ENCODE data around the gene IL16. TPM values are rescaled to one million over a fixed set of nuclear protein-coding genes. Genes with fewer than 3 reads are reported as not detected.

The IL16 gene
- polyA plus RNA-seq, 3 donors, result 2.4 to 12.6 (median 9.3) TPM

DNA sequence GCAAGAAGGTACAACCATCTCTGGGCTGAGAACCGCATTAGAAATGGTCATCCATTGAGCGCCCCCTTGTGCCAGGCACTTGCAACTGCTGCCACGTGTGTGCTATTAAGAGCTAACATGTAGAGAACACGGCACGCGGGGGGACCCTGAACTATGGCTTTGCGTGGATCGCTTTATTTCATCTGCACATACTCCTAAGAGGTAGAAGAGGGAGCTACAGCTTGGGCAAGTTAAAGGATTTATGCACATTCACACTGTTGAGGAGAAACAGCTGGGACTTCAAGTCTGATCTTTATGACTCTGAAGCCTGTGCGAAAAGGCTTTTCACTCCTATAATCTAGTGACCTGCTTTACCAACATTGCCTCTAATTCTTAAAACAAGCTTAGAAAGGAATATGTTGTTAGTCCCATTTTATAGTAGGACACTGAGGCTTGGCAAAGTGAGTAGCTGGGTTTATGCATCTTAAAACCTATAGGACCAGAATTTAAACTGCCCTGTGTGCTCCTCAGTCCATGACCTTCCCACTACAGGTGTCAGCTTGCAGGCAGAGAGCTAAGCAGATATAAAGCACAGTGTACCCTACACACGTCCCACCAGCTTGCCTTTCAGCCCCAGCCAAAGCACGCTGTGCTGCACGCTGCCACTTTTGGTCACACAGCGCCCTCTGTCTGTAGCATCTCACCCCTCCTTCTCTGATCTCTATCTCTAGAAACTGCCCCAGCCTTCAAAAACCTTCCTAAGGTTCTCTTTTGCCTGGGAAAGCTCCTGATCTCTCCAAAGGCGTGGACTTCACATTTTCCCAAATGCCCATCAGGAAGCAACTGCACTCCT, 69.5 kb downstream of the IL16 start:
- no peak overlapping the region for H3K27ac ChIP-seq (ENCODE audit: low read depth, low read length)
- WGBS, 3 donors, result 5 to 8% (median 5%) methylated on average over 14 of the region's 14 CpGs

DNA sequence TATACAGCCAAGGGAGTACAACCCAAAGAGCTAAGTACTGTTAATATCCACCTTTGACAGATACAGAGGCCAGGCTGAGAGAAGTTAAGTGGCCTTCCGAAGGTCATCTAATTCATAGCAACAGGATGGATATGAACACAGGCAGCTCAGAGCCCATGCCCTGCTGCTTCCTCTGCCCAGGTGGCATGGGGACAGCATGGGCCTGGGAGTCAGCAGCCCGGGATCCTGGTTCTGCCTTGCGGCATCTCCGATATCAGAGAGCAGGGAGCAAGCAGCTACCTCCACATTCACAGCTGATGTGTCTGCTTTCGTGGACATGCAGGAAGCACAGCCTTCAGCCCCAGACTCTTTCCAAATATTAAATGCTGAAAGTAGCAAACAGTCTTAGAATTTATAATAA, 71.7 kb downstream of the IL16 start:
- H3K27ac ChIP-seq (ENCODE audit: low read depth, low read length), result no peak overlapping the region
- WGBS, 3 donors, result 88 to 95% (median 93%) methylated on average over 5 of the region's 5 CpGs

DNA sequence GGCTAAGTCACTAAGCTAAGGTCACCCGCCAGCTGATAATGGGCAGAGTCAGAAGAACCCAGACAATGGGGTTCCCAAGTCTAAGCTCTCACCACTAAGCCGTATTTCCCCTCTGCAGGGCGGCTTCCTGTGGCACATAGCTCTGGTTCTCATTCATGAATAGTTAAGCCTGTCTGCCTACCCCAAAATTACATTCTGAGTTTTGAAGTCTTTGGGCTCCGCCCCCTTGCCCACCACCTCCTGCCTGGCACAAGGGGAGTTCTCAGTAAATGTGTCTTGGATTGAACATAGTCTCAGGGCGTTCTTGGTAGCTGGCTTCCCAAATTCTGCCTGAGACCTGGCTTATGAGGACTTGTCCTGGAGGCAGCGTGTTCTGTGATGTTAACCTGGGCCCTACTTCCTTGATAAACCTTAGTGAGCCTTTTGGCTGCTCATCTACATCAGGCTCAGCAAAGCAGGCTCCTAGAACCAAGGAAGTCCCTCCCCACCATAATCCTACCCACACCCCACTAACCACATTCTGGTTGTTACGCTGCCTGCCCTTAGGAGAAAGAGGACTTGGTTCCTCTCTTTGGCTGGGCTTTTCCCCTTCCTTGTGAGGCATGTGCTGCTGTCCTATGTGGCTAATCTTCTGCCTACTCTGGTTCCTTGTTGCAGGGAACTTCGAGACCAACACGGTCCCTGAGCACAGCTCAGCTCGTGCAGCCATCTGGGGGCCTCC, 72.4 kb downstream of the IL16 start:
- no peak overlapping the region for H3K27ac ChIP-seq (ENCODE audit: low read depth, low read length)
- WGBS, 3 donors, result 73 to 90% (median 79%) methylated on average over 10 of the region's 10 CpGs

DNA sequence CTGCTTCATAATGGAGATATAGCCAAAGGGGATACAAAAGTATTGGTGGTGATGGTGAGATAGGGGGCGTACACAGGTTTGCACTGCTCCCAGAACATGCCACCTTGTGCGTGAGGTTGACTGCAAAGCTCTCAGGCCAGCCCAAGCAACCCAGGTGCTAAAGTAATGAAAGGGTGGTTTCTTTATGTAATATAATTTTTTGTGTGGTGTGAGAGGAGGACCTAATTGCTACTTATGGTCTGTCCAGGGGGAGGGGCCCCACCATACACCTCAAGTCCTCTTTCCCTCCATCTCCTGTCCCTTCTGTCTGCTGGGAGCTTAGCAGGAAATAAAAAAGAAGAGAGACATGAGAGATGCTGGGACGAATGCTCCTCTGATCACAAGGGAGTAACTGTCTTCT, 73.5 kb downstream of the IL16 start:
- WGBS, 3 donors, result 76 to 89% (median 88%) methylated on average over 3 of the region's 3 CpGs
- H3K27ac ChIP-seq (ENCODE audit: low read depth, low read length), result no peak overlapping the region

DNA sequence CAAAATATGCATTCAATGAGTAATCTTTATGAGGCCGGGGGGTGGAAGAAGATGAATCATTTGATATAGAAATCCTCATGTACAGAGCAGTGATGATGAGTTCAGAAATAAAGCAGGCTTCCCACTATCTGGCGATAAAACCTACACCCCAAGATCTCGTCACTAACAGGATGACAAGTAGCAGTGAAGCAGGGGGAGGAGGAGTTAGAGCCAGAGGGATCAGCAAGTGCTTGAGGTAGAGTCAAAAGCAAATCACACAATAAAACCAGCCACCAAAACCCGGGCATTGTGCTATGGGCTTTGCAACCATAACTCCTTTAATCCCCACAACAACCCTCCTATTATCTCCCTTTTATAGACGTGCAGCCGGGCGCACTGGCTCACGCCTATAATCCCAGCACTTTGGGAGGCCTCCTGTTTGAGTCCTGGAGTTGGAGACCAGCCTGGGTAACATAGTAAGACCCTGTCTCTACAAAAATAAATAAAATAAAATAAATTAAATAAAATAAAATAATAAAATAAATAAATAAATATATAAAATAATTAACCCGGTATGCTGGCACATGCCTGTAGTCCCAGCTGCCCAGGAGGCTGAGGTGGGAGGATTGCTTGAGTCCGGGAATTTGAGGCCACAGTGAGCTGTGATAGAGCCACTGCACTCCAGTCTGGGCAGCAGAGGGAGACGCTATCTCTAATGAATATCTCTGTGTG, 74.3 kb downstream of the IL16 start:
- H3K27ac ChIP-seq (ENCODE audit: low read depth, low read length), result no peak overlapping the region
- 91 to 94% (median 92%) methylated on average over 11 of the region's 11 CpGs for WGBS, 3 donors

DNA sequence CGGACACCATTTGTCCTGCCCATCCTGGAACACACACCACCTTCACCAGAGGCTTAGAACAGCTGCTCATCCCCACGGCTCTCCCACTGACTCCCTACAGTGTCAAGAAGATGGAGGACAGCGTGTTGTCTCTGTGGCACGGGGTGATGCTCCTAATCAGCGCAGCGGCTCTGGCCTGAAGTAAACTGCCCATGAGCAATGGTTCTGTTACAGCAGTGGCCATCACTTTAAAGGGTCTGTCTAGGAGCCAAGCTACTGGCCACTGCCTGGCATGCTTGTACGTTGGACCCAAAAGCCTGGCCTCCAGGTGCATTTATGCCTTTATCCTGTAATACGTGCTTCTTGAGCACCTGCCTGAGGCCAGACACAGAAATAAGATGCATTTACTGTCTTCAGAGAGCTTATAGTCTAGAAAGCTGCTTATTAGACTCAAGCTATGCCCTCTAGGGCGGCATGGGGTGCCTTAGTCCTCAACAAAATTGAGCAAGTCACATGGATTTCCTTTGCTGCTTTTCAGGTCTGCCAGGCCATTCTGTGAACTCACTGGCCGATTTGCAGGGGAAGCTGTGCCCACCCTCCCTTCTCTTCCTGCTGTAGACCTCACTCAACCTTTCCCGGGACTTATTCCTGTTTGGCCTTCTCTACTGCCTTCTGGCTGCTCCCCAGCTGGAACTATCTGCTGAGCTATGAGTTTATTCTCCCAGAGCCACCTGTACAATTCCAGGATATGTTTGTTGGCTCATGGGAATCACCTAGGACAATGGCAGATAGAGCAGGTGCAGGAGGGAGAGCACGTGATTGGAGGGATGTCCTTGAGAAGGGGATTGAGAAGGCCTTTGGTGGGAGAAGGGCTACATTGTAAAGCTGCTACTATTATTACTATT, 75.3 kb downstream of the IL16 start:
- WGBS, 3 donors, result 78 to 82% (median 79%) methylated on average over 12 of the region's 12 CpGs

DNA sequence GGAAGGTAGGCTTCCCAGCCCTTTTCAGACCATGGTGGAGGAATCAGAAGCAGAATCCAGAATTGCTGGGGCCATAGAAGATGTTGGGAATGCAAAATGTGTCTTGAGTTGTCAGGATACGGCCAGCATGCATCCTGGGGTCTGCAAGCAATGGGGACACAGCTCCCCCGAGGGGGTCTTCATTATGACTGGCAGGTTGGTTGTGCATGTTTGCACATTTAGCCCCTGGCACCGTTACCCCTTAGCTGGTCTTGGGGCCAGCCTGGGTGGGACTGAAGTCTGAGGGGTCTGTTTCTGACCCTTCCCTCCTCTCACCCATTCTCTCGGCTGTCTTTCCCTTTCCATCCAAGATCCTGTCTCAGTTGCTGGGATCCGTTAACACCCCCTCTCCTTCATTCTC, 76.5 kb downstream of the IL16 start:
- 87 to 97% (median 92%) methylated on average over 5 of the region's 5 CpGs for WGBS, 3 donors
- no peak overlapping the region for H3K27ac ChIP-seq (ENCODE audit: low read depth, low read length)

More for the DNA sequence above, 75.3 kb downstream of the IL16 start:
- H3K27ac ChIP-seq (ENCODE audit: low read depth, low read length), result no peak overlapping the region

DNA sequence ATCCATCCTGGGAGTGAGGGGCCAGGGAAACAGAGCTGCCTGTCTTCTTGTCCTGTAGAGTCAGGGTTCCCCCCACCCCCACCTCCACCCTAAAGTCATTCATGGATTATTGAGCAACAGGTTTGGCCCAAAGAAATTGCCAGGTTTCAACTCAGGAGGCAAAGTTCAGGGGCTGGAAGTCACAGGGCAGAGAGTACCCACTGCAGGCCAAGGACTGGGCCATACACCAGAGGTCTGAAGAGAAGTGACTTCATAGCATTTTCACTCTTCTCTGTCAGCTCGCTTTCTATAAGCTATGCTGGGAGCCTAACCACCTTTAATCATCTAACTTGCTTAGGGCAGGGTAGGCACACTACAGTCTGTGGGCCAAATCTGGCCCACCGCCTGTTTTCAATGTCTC, 77.2 kb downstream of the IL16 start:
- 92 to 97% (median 93%) methylated on average over 2 of the region's 2 CpGs for WGBS, 3 donors
- H3K27ac ChIP-seq (ENCODE audit: low read depth, low read length), result no peak overlapping the region

DNA sequence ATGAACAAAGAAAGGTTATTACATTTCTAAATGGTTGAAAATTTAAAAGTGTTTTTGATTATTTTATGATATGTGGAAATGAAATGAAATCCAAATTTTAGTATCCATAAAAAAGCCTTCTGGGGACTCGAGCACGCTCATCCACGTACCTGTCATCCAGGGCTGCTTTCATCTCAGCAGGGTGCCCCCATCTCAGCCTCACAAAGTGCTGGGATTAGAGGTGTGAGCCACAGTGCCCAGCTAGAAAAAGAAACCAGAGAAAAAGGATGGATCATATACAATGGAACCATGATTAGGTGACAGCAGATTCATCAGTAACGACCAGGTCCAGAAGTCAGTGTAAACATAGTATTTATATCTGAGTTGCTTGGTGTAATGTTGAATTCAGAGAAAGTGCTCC, 77.6 kb downstream of the IL16 start:
- 76 to 96% (median 94%) methylated on average over 4 of the region's 4 CpGs for WGBS, 3 donors

DNA sequence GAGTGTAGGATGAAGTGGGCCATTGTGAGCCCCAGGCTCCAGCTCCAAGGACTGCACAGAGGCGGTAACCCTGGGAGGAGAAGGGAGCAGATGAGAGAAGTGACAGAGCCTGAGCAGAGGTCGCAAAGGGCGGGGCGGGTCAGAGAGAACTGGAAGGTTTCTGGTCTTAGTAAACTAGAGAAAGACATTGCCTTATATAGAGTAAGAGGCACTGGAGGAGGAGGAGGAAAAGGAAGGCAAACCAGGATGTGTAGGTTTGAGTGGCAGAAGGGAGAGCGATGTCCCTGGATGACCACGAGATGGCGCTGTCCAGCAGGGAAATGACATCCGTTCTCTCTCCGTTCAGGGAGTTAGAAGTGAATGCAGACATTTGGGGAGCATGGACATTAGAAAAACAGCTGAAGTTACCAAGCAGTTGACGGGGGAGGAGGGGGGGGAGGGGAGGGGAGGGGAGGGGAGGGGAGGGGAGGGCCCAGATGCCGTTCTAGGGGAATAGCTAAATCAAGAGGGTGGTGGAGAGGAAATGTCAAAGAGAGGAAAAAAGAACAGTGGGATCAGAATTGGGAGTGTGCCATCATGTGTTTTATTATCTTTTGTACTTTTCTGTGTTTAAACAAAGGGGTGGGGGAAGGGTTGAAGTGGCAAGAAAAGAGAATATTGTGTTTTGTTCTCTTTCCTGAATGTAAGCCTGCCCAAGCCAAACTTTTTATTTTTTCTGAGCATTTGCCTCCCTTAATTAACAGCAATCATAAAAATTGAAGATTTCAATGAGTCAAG, 78.4 kb downstream of the IL16 start:
- H3K27ac ChIP-seq (ENCODE audit: low read depth, low read length), result no peak overlapping the region
- 11 to 17% (median 12%) methylated on average over 10 to 11 of the region's 11 CpGs for WGBS, 3 donors

More for the DNA sequence above, 77.6 kb downstream of the IL16 start:
- H3K27ac ChIP-seq (ENCODE audit: low read depth, low read length), result no peak overlapping the region

DNA sequence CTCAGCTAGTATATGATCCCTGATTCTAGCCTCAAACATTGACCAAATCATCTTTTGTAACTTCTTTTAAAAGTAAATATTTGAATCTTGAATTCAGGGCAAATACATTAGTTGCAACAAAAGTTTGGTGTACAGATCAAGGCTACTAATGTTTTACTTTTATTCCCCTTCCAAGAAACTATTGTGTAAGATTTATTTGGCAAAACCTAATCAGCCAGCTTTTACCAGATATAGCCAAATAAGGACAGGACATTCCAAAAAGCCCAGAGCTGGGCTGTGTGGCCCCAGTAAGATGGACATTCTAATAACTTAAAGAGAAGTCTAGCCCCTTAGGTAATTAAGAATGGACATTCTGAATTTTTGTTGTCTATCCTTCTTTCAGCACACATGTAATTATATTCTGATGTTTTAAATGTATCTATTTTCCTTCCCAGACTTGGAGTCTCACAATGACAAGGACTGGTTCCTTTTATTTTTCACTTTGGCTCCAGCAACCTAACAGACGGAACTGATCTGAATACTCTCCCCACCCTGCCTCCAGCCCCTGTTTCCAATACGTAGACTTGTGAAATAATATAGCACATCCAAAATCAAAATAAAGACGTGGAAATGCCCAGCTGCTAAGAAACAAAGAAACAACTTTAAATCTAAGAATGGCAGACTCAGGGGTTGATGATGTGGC, 79.2 kb downstream of the IL16 start:
- H3K27ac ChIP-seq (ENCODE audit: low read depth, low read length), result no peak overlapping the region

DNA sequence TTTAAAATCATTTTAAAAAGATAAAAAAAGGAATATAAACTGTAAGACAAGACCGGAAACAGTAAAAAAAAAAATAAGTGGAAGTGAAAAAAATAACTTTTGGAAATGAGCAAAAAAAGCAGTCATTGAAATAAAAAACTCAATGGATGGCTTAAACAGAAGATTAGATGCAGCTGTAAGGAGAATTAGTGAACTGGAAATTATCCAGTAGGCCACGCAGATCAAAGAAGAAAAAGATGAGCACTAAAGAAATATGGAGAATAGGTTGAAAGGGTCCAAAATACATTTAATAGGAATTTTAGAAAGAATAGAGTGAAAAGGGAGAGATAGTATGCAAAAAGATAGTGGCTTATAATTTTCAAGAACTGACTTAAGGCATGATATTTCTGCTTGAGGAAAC, 80.3 kb downstream of the IL16 start:
- no peak overlapping the region for H3K27ac ChIP-seq (ENCODE audit: low read depth, low read length)
- 93 to 99% (median 99%) methylated on average over 2 of the region's 2 CpGs for WGBS, 3 donors

More for the DNA sequence above, 79.2 kb downstream of the IL16 start:
- WGBS, 3 donors, result 63 to 77% (median 66%) methylated on average over 3 of the region's 3 CpGs

DNA sequence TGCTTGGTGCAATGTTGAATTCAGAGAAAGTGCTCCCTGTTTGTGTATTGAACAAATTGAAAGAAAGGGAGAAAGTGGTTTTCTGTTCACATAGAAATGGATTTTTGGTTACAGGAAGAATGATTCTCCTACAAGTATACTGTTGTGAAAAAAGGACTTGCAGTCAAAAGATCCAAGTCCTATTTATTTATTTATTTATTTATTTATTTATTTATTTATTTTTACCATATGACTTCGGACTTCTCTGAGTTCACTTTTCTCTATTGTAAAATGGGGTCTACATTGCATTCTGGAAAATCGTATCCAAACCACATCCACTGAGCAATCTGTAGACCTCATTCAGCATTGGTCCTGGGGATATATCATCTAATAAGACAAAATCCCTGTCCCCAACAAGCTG, 81.2 kb downstream of the IL16 start:
- H3K27ac ChIP-seq (ENCODE audit: low read depth, low read length), result no peak overlapping the region
- 89 to 98% (median 94%) methylated on average over 2 of the region's 2 CpGs for WGBS, 3 donors

DNA sequence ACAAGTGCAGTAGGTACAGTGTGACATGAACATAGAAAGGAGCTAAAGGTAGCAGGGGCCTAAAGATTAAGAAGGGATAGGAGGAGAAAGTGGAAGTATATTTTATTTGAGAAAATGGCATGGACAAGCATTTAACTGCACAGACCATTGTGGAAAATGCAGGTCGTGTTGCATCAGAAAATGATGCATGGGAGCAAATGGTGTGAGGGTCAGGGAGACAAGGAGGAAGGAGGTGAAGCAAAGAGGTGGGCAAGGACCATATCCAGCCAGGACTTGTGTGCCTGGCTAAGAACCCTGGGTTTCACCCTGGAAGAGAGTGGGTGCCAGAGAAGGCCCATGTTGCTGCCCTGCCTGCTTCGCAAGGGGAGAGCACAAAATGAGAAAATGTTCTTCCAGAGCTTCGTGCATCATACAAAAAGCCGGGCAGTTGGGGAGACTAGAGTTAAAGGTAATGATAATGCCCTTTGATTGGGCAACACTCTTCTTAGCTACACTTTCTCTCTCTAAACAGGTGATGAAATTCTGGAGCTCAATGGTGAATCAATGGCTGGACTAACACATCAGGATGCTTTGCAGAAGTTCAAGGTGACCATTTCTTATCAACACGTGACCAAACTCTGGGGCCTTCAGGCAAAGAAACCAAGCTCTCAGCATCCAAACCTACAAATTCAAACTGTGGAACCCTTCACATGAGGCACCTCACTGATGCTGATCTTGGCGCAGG, 81.8 kb downstream of the IL16 start:
- no peak overlapping the region for H3K27ac ChIP-seq (ENCODE audit: low read depth, low read length)
- 85 to 95% (median 94%) methylated on average over 6 of the region's 6 CpGs for WGBS, 3 donors

DNA sequence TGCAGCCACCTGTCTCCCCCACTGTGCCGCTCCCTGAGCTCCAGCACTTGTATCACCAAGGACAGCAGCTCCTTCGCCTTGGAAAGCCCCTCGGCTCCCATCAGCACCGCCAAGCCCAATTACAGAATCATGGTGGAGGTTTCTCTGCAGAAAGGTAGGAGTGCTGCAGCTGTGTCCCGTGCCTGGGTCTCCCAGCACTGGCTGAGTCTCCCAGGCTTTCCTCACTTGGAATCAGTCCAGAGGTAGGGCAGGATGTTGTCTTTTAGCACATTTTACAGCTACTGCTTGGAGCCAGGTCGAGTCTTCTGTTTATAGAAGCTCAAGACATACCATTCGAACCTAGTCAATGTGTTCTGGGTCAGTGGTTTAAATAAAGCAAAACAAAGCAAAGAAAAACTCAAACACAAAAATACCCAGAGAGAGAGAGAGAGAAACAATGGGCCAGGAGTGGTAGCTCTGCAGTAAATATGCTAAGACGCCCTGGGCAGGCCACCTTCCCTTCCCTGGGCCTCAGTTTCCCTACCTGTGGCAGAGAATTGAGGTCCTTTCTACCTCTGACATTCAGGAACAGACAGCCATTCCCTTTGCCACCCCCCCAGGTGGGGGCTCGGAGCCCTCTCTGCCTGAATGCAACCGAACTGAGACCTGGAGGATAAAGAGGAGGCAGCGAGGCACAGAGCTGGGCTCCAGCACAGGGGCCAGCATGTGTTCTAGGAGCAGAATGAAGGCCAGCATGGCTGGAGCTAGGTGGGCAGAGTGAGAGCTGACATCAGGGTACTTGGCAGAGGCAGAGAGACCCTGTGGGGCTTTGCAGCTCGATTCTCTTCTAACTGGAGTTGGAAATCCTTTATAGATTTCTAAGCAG, 83.2 kb downstream of the IL16 start:
- H3K27ac ChIP-seq (ENCODE audit: low read depth, low read length), result no peak overlapping the region
- 76 to 86% (median 80%) methylated on average over 12 of the region's 12 CpGs for WGBS, 3 donors
